HepG2 (cell line): ENCODE data around the gene CFAP43. TPM values are rescaled to one million over a fixed set of nuclear protein-coding genes. Genes with fewer than 3 reads are reported as not detected.

Source experiments
- ARID5B ChIP-seq: IDR thresholded peaks from 2 replicates; pipeline ENCODE4 v1.4.0; 2020; ENCODE audit warnings: mild to moderate bottlenecking, missing genetic modification reagents
- ATAD3A ChIP-seq: sonication (generic); formaldehyde crosslinking; IDR thresholded peaks from 2 replicates; pipeline ENCODE4 v1.4.0; 2020; ENCODE audit warnings: missing genetic modification reagents
- ATF2 ChIP-seq: sonication (generic); formaldehyde crosslinking; IDR thresholded peaks from 2 replicates; pipeline ENCODE4 v1.4.0; 2020; ENCODE audit warnings: missing genetic modification reagents
- HCFC1 ChIP-seq: fragments of 150-350 bp; IDR thresholded peaks from 2 replicates; pipeline ENCODE4 v1.6.1; 2014; ENCODE audit warnings: low read depth, low read length
- HOXA3 ChIP-seq: sonication (generic); formaldehyde crosslinking; IDR thresholded peaks from 2 replicates; pipeline ENCODE4 v1.5.0; 2020; ENCODE audit warnings: missing genetic modification reagents
- KDM1A ChIP-seq: IDR thresholded peaks from 2 replicates; pipeline ENCODE4 v1.6.1; 2016; ENCODE audit warnings: missing compliant biosample characterization
- KLF16 ChIP-seq, 2 experiments: sonication (generic) in 1 of 2; formaldehyde crosslinking in 1 of 2; IDR thresholded peaks; 2 replicates each; pipeline versions ENCODE4 v1.6.1 to v1.8.0; 2016 to 2023; ENCODE audit warnings: missing genetic modification reagents in 2 of 2, missing compliant biosample characterization in 1 of 2
- MLX ChIP-seq: IDR thresholded peaks from 2 replicates; pipeline ENCODE4 v1.6.1; 2016
- NR2F1 ChIP-seq, 2 experiments: fragments of 450-650 bp in 1 of 2; formaldehyde crosslinking in 1 of 2; IDR thresholded peaks; 2 replicates each; pipeline versions ENCODE4 v1.5.0 to v1.6.1; 2016 to 2020; ENCODE audit warnings: mild to moderate bottlenecking in 1 of 2, missing compliant biosample characterization in 1 of 2, missing genetic modification reagents in 1 of 2, moderate library complexity in 1 of 2
- NRL ChIP-seq: sonication (generic); formaldehyde crosslinking; IDR thresholded peaks from 2 replicates; pipeline ENCODE4 v1.5.0; 2020; ENCODE audit warnings: missing genetic modification reagents, mild to moderate bottlenecking, moderate library complexity, borderline replicate concordance
- RFX5 ChIP-seq: IDR thresholded peaks from 2 replicates; pipeline ENCODE4 v1.6.1; 2011; ENCODE audit warnings: low read depth, low read length, improper control_type of control experiment
- TCF12 ChIP-seq, 2 experiments: fragments of 450-650 bp in 1 of 2; sonication (generic) in 1 of 2; formaldehyde crosslinking in 1 of 2; IDR thresholded peaks; 2 replicates each; pipeline versions ENCODE4 v1.6.1 to v1.8.0; 2017 to 2022; ENCODE audit warnings: antibody characterized with exemption in 1 of 2, mild to moderate bottlenecking in 1 of 2, missing genetic modification reagents in 1 of 2, moderate library complexity in 1 of 2
- ZNF275 ChIP-seq: sonication (generic); formaldehyde crosslinking; IDR thresholded peaks from 2 replicates; pipeline ENCODE4 v1.8.0; 2022; ENCODE audit warnings: missing genetic modification reagents, mild to moderate bottlenecking, inconsistent platforms, borderline replicate concordance
- ZNF460 ChIP-seq: sonication (generic); formaldehyde crosslinking; IDR thresholded peaks from 2 replicates; pipeline ENCODE4 v1.5.1; 2020; ENCODE audit warnings: missing genetic modification reagents, mild to moderate bottlenecking, borderline replicate concordance
- ZNF597 ChIP-seq: sonication (generic); formaldehyde crosslinking; IDR thresholded peaks from 2 replicates; pipeline ENCODE4 v1.5.0; 2020; ENCODE audit warnings: missing genetic modification reagents
- ZNF652 ChIP-seq: IDR thresholded peaks from 2 replicates; pipeline ENCODE4 v1.6.1; 2016; ENCODE audit warnings: low read depth, borderline replicate concordance
- polyA plus RNA-seq, 8 experiments: library from polyadenylated mRNA; depleted of rRNA in 3 of 8; stranded (reverse) in 7 of 8; unstranded in 1 of 8; fragments of >200 nt; fragmentation: Illumina TruSeq in 4 of 8; extraction: Trizol in 4 of 8; gene quantifications; 2 replicates each; pipeline versions ENCODE4 v1.2.1 to v1.2.3, GENCODE V29; 2011 to 2016; ENCODE audit warnings: low read depth in 4 of 8, missing spikeins in 1 of 8, mixed read lengths in 1 of 8; ENCODE audit not compliant: insufficient read depth in 1 of 8
- total RNA-seq, 5 experiments: library from RNA; depleted of rRNA; stranded (reverse); fragments of >200 nt; fragmentation: Illumina TruSeq; extraction: Trizol; gene quantifications; 2 replicates each; pipeline ENCODE4 v1.2.3, GENCODE V29; 2016; ENCODE audit warnings: low read depth in 1 of 5
- TF ChIP-seq, protein P1 (sequence below): IDR thresholded peaks from 2 replicates; pipeline ENCODE4 v1.6.1; 2012; ENCODE audit warnings: low read length, improper control_type of control experiment

Gene CFAP43
- total and polyA plus RNA-seq, 2 of the 13 experiments (the other 11 are each of a cell fraction or from before 2014, with no cell fraction given) = 0.24 to 0.38 TPM

DNA sequence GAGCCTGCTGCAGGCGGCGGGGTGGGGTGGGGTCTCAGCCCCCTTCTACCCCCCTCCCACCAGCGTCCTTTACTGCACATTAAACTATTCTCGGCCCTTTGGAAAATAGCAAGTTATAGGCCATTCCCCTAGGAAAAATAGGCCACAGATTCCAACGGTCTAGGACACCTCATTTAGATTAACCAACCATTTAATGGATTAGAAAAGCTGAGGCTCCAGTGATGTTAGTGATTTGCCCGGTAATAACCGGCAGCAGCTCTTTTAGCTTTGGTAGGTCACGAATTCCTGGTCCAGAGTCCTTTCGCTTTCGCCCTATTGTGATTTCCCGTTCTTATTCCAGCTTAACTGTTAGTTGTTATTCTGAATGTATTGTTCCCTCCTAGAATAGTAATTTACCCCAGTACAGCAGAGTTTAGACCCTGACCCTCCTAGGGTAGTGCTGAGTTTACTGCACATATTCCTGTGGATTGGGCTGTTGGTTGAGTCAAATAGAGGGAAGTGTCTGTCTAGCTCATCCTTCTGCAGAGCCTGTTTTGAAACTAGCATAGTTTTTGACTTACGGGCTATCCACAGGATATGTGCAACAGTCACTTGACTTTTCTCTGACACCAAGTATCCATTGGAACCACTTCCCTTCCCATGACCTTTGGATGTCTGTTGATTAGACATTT, 23.3 kb upstream of the CFAP43 start (continued):
- no peak for TF ChIP-seq HOXA3
- 0 out of 2 replicates have a peak, but pooled peaks have one; percentile 7 for TF ChIP-seq MLX
- TF ChIP-seq ZNF275 (CRISPR knock-in tag) = no peak
- 0 out of 4 replicates have a peak, but pooled peaks of 1 of the 2 experiments have one; percentile 5 for TF ChIP-seq KLF16 (CRISPR knock-in tag; IDR thresholded peaks at IDR 0.05)
- no peak for TF ChIP-seq NRL (CRISPR knock-in tag)
- TF ChIP-seq RFX5 = no peak
- no peak; the same call in 1 of the 2 replicates for TF ChIP-seq ATF2 (CRISPR knock-in tag)
- TF ChIP-seq NR2F1 (CRISPR knock-in tag; IDR thresholded peaks at IDR 0.05) = no peak
- no peak for TF ChIP-seq ATAD3A
- TF ChIP-seq HCFC1 = no peak
- TF ChIP-seq ZNF652 (CRISPR knock-in tag) = 0 out of 2 replicates have a peak, but pooled peaks have one; percentile 7
- TF ChIP-seq ARID5B (CRISPR knock-in tag) = peak; percentile 27; the same call in 1 of the 2 replicates
- TF ChIP-seq TCF12 (IDR thresholded peaks at IDR 0.05) = no peak
- TF ChIP-seq TCF12 (CRISPR knock-in tag; IDR thresholded peaks at IDR 0.05) = no peak
- TF ChIP-seq, protein P1, sequence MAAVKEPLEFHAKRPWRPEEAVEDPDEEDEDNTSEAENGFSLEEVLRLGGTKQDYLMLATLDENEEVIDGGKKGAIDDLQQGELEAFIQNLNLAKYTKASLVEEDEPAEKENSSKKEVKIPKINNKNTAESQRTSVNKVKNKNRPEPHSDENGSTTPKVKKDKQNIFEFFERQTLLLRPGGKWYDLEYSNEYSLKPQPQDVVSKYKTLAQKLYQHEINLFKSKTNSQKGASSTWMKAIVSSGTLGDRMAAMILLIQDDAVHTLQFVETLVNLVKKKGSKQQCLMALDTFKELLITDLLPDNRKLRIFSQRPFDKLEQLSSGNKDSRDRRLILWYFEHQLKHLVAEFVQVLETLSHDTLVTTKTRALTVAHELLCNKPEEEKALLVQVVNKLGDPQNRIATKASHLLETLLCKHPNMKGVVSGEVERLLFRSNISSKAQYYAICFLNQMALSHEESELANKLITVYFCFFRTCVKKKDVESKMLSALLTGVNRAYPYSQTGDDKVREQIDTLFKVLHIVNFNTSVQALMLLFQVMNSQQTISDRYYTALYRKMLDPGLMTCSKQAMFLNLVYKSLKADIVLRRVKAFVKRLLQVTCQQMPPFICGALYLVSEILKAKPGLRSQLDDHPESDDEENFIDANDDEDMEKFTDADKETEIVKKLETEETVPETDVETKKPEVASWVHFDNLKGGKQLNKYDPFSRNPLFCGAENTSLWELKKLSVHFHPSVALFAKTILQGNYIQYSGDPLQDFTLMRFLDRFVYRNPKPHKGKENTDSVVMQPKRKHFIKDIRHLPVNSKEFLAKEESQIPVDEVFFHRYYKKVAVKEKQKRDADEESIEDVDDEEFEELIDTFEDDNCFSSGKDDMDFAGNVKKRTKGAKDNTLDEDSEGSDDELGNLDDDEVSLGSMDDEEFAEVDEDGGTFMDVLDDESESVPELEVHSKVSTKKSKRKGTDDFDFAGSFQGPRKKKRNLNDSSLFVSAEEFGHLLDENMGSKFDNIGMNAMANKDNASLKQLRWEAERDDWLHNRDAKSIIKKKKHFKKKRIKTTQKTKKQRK = no peak
- TF ChIP-seq ZNF597 = no peak
- TF ChIP-seq KDM1A (CRISPR knock-in tag) = no peak
- TF ChIP-seq ZNF460 (CRISPR knock-in tag) = no peak
